ENCODE measurements around the gene SUCO. TPM values are rescaled to one million over a fixed set of nuclear protein-coding genes. Genes with fewer than 3 reads are reported as not detected.

Gene SUCO
- total and polyA plus RNA-seq, 2 of the 8 experiments (the other 6 are each of a cell fraction or from before 2014, with no cell fraction given): 8.3 to 35.8 TPM

- no peak overlapping the region for H3K9ac ChIP-seq (replicated peaks in 1 of 4; ENCODE audit: extremely low read depth in 1 of 4, low read depth in 3 of 4, low read length in 3 of 4)
- no peak overlapping the region for H2BK12ac ChIP-seq (ENCODE audit: low read depth, low read length)
- H3K56ac ChIP-seq (replicated peaks; ENCODE audit: insufficient read length, low read depth, low read length): no peak overlapping the region
- H2BK5ac ChIP-seq (ENCODE audit: low read depth, low read length): no peak overlapping the region
- no peak overlapping the region for H2BK20ac ChIP-seq (ENCODE audit: low read length)
- H3K9me3 ChIP-seq (ENCODE audit: insufficient read depth in 2 of 2, low read depth in 1 of 2, low read length in 1 of 2): no peaks in the 10 kb centered on the region
- H3K4me3 ChIP-seq (ENCODE audit: extremely low read depth in 1 of 4, insufficient read depth in 2 of 4, low read depth in 3 of 4, low read length in 4 of 4): no peak overlapping the region
- no peaks in the 10 kb centered on the region for H3K23me2 ChIP-seq (ENCODE audit: low read depth, low read length)
- no peak overlapping the region for H3K23ac ChIP-seq (ENCODE audit: insufficient read length)
- no peak overlapping the region for H2BK120ac ChIP-seq (replicated peaks; ENCODE audit: low read depth, low read length)
- POLR2A ChIA-PET (ENCODE audit: partially characterized antibody): no interaction called here
- H3K79me2 ChIP-seq (ENCODE audit: control insufficient read depth in 1 of 2, insufficient read depth in 2 of 2, low read length in 2 of 2): no peaks in the 10 kb centered on the region
- DNase-seq (ENCODE audit: low read depth in 1 of 2, low spot score in 2 of 2) (no peak), FAIRE-seq (no peak)
- no peak overlapping the region for H3K4me2 ChIP-seq (ENCODE audit: insufficient read depth in 1 of 2, low read depth in 2 of 2, low read length in 2 of 2)
- no peak overlapping the region for H4K91ac ChIP-seq (replicated peaks; ENCODE audit: insufficient read length, low read length)
- H2AFZ ChIP-seq (ENCODE audit: low read length): no peak overlapping the region
- H3K14ac ChIP-seq (ENCODE audit: insufficient read length): no peak overlapping the region
- CTCF ChIA-PET (ENCODE audit: partially characterized antibody): interaction anchor here (0.9 kb wide), 1 partner anchor 75 kb away, joined by 3 read pairs; no protein-coding TSS in a partner anchor
- H3K79me1 ChIP-seq (ENCODE audit: low read depth, low read length): no peaks in the 10 kb centered on the region
- no peaks in the 10 kb centered on the region for H3K4me1 ChIP-seq (replicated peaks in 1 of 4; ENCODE audit: control insufficient read depth in 3 of 4, insufficient read depth in 4 of 4, low read length in 3 of 4)
- TF ChIP-seq EZH2 (IDR thresholded peaks at IDR 0.05; ENCODE audit: low read depth, low read length, severe bottlenecking) (no peak), BRCA1 (IDR thresholded peaks at IDR 0.05; ENCODE audit: low read depth, low read length) (no peak), RAD21 (IDR thresholded peaks at IDR 0.05 in 1 of 2, conservative IDR thresholded peaks at IDR 0.05 in 1 of 2; ENCODE audit: low read depth in 2 of 2, low read length in 2 of 2) (no peak)
- H2AK5ac ChIP-seq (ENCODE audit: low read depth, low read length): no peak overlapping the region
- no peak overlapping the region for H3K27ac ChIP-seq (ENCODE audit: low read depth, low read length)
- WGBS, 2 experiments (ENCODE audit: extremely low coverage in 1 of 2, insufficient coverage in 1 of 2, insufficient read length in 1 of 2, insufficient replicate concordance in 2 of 2, low coverage in 1 of 2, low lambda C conversion rate in 2 of 2, missing lambda C conversion rate in 1 of 2): 98% methylated on average over 2 of the region's 2 CpGs; no CpG with 5 or more reads in 1 of the 2 experiments
- H2BK15ac ChIP-seq (ENCODE audit: low read length): no peak overlapping the region
- H3K18ac ChIP-seq (ENCODE audit: extremely low read depth, low read length): no peak overlapping the region
- H4K20me1 ChIP-seq (replicated peaks in 1 of 2; ENCODE audit: control insufficient read depth in 1 of 2, insufficient read depth in 2 of 2, low read length in 2 of 2): no peaks in the 10 kb centered on the region
- H3K36me3 ChIP-seq (ENCODE audit: control insufficient read depth in 2 of 4, insufficient read depth in 4 of 4, low read length in 3 of 4): no peaks in the 10 kb centered on the region
- H3K27me3 ChIP-seq (replicated peaks in 1 of 4; ENCODE audit: control insufficient read depth in 3 of 4, extremely low read depth in 1 of 4, insufficient read depth in 3 of 4, low read length in 3 of 4): no peaks in the 10 kb centered on the region
- no peak overlapping the region for H4K8ac ChIP-seq (ENCODE audit: extremely low read depth, insufficient read depth, low read length)
- no peak overlapping the region for H4K5ac ChIP-seq (ENCODE audit: insufficient read length, low read depth, low read length)
- H3K4ac ChIP-seq (replicated peaks; ENCODE audit: insufficient read length, low read depth, low read length): no peak overlapping the region
Measured at GRCh38 chr1:172654535-172654934, 121.6 kb downstream of the SUCO start.
